Colon (tissue), 2 donors: ENCODE measurements around the gene SPEN.
"Not testable (repeated sequence)": the region's sequence is repeated elsewhere in the genome, so short reads cannot be mapped to it uniquely, and the experiment has no call there.

Source experiments
- FAIRE-seq: peaks from 2 replicates; lab custom pipeline; 2012; peaks lifted over from hg19 to GRCh38; lab: Jason Lieb, UNC
- donor health status: control.
- donor health status: control.

SPEN gene, protein sequence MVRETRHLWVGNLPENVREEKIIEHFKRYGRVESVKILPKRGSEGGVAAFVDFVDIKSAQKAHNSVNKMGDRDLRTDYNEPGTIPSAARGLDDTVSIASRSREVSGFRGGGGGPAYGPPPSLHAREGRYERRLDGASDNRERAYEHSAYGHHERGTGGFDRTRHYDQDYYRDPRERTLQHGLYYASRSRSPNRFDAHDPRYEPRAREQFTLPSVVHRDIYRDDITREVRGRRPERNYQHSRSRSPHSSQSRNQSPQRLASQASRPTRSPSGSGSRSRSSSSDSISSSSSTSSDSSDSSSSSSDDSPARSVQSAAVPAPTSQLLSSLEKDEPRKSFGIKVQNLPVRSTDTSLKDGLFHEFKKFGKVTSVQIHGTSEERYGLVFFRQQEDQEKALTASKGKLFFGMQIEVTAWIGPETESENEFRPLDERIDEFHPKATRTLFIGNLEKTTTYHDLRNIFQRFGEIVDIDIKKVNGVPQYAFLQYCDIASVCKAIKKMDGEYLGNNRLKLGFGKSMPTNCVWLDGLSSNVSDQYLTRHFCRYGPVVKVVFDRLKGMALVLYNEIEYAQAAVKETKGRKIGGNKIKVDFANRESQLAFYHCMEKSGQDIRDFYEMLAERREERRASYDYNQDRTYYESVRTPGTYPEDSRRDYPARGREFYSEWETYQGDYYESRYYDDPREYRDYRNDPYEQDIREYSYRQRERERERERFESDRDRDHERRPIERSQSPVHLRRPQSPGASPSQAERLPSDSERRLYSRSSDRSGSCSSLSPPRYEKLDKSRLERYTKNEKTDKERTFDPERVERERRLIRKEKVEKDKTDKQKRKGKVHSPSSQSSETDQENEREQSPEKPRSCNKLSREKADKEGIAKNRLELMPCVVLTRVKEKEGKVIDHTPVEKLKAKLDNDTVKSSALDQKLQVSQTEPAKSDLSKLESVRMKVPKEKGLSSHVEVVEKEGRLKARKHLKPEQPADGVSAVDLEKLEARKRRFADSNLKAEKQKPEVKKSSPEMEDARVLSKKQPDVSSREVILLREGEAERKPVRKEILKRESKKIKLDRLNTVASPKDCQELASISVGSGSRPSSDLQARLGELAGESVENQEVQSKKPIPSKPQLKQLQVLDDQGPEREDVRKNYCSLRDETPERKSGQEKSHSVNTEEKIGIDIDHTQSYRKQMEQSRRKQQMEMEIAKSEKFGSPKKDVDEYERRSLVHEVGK (N-terminal part only)

DNA sequence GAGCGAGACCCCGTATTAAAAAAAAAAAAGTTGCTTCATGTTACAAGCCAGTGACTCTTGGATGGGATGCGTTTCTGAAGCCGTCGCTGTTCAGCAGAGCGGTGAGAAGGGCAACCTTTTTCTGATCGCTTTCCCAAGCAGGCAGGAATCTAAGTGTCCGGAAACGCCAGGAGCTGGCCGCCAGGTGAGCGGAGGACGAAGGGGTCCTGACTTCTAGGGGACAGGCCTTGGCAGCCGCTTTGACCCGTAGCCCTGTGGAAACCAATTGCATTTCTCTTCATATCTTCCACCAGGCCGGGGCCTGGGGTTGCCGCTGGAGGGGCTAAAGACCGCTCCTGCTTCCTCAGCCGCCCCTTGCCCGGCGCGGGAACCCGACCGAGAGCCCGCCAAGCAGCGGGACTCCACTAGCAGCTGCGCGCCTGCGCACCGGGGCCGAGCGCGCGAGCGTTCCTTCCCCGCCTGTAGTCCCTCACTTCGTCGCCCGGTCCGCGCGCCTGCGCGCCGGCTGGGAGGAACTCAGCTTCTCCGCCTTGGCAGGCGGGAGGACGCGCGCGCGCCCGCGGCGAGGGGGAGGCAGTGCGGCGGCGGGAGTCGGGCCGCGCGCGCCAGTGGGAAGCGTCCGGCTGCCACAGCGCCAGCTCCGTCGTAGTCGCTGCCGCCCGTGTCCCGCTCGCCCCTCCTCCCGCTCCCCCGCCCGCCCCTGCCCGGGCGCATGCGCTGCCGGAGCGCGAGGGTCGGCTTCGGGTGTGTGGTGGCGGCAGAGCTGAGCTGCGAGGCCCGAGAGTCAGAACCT is at the start of gene SPEN:
Gene SPEN (plus strand): TSS at position 608 of the 793 bp plus-strand sequence. CDS start 361 bp downstream, outside the sequence.
- FAIRE-seq = no peak

DNA sequence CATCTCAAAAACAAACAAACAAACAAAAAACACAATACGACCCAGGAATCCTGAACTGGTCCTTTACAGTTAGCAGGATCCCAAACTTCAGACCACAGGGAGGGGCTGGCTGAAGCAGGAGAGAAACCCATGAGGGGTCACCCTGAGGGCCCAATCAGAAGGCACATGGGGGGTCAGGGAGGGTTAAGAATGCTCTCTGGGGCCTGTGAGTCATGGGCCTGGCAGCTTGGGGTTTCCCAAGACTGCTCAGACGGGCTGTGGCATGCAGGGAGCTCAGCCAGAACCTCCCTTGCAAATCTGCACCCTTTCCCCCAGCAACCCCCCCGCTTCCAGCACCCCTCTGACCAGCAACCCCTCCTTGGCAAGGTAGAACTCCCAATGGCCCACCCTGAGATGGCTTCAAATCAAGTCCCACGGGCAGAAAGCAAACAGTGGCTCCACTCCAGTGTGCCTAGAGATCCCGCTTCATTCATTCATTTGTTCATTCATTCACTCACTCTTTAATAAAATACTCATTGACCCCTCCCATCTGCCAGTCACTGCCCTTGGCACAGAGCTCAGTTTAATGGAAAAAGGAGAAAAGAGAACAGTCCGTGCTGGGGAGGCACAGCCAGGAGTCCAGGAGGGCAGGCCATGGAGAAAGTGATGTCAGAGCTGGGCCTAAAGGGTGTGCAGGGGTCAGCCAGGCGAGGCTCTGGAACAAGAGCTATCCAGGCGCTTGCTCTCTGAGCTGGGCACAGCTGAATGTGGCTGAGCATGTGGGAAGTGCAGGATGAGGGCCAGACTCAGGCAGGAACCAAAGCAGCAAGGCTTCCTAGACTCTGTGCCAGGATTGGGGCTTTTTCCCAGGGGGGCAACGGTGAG is 48.3 kb upstream of the SPEN start:
- no peak for FAIRE-seq

DNA sequence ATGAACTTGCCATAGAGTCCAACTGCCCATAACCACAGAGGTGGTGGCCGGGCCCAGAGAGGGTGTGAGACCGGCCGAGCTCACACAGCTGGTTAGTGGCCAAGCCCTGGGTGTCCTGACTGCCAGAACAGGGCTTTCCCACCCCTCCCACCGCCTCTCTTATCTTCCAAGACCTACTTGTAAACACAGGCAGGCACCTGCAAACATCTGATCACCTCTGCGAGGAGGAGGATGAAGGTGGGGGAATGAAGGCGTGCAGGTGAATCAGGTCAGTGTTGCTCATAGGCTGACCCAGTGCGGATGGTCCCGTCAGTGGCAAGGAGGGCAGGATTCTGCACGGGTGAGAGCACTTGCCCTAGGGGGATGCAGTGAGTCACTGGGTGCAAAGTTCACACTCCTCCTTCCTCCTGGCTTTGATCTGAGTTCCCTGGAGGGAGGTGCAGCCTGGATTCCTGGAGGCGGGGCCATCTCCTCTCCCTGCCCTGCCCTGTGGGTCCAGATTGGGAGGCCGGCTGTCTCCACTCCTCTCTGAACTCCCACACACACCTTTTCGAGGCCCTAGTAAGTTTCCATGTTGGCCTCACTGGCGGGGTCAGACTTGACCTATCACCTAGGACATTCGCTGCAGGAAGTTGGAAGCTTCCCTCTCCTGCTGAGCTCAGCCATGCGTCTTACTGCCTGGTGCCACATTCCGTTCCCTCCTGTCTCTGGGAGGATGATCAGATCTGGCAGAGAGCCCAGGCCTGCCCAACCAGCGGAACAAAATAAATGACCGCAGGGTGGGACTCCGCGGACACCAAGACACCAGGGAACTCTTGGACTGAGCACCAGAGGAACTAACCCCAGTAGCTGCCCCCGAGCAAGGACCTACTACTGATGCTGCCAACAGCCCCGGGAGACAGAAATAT is 47.3 kb upstream of the SPEN start:
- FAIRE-seq = no peak

DNA sequence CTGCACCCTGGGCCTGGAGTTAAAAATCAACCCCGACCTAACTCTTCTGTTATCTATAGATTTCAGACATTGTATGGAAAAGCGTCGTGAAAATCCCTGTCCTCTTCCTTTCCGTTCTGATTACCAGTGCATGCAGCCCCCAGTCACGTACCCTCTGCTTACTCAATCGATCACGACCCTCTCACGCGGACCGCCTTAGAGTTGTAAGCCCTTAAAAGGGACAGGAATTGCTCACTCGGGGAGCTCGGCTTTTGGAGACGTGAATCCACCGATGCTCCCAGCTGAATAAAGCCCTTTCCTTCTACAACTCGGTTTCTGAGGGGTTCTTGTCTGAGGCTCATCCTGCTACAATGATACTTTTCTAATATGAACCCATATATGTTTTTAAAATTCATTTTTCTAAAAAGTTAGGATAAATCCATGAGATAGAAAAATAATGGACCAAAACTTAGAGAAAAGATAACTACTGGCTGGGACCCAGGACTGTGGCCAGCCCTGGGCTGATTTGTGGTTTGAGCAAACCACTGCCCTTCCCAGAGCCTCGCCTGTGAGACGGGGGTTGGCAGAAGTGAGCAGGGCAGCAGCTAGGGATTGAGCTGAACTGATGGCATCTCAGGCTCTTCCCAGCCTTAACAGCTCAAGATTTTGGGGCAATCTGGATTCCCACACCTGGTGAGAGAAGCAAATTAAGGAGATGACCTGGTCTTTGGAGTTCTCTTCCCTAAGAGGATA is 45.1 kb upstream of the SPEN start:
- no peak for FAIRE-seq

DNA sequence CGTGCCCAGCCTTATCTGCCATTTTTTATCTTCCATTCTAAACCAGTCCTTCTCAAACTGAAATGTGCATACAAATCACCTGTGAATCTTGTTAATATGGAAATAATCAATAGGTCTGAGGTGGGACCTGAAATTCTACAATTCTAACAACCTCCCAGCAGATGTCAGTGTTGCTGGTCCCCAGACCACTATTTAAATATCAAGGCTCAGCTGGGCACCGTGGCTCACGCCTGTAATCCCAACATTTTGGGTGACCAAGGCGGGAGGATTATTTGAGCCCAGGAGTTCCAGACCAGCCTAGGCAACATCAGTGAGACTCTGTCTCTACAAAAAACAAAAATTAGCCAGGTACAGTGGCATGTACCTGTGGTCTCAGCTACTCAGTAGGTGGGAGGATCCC is 44.1 kb upstream of the SPEN start:
- FAIRE-seq = no peak

DNA sequence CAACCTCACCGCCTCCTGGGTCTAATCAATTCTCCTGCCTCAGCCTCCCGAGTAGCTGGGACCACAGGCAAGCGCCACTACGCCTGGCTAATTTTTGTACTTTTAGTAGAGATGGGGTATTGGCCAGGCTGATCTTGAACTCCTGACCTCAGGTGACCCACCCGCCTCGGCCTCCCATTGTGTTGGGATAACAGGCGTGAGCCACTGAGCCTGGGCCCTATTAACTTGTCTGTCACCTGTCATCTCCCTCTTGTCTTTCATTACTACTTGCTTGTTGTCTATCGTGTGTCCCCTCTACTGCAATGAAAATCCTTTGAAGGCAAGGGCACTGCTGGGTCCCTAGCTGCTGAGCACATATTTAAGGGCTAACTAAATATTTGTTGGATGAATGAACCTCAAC is 43.4 kb upstream of the SPEN start:
- no peak for FAIRE-seq

DNA sequence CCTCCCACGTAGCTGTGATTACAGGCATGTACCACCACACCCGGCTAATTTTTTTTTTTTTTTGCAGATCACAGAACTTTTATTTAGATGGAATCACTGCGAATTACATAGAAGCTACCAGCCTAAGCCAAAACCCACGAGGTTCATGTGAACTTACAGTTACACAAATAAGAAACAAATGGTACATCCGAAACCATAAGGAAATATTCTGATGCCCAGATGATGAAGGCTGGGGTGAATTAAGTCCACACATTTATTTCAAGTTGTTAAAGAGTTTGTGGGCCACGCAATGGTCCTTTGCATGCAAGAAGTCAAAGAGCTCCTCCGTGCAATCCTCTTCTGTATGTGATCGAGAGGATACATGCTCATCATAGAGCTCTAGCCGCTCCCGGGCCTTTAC is 40.4 kb upstream of the SPEN start:
- FAIRE-seq = no peak

DNA sequence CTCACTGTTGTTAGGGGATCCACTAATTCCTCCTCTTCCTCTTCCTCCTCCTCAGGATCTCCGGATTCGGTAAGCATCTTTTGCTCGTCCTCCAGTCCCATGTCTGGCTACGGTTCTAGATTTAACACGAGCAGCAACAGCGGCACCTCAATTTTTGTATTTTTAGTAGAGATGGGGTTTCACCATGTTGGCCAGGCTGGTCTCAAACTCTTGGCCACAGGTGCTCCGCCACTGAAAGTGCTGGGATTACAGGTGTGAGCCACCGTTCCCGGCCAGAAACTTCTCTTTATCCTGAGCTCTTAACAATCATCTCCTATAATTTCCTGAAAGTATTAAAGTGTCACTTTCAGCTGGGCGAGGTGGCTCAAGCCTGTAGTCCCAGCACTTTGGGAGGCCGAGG is 40.0 kb upstream of the SPEN start, which contains the start of gene UQCRHL:
Gene UQCRHL (minus strand): TSS at position 101 of the 400 bp plus-strand sequence. CDS start 0 bp downstream, at position 101.
- FAIRE-seq = not testable (repeated sequence)

DNA sequence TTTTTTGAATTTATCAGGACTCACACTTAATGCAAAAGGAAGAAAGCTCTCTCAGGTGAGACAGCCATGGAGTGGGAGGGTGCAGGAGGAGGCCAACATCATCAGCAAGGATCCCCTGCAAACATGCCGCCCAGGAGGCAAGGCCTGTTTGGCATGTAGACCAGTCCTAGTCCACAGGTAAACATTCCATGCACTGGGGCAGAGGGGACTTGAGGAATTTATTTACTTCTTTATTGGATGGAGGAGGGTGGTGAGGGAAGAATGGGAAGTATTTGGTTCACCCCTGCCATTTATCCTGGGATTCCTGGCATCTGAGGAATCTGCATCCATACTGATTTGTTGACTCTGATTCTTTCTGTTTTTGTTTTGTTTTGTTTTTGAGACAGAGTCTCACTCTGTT is 38.6 kb upstream of the SPEN start:
- FAIRE-seq = no peak

DNA sequence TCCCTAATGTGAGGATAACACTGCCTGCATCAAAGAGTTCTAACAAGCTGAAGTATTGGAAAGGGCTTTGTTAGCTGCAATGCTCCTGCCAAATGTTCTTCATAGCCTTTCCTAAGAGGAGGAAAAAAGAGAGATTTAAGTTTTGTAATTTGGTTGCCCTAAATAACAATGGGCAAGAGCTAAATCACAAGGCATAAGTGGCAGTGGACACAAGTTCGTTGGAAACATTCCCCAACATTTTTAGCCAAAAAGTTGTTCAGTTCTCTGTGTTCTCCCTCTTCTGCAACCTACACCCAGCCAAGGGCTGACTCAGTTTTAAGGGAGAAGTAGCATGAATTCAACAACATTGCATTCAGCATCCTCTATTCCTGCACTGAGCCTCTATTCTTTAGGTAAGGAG is 37.4 kb upstream of the SPEN start:
- no peak for FAIRE-seq

DNA sequence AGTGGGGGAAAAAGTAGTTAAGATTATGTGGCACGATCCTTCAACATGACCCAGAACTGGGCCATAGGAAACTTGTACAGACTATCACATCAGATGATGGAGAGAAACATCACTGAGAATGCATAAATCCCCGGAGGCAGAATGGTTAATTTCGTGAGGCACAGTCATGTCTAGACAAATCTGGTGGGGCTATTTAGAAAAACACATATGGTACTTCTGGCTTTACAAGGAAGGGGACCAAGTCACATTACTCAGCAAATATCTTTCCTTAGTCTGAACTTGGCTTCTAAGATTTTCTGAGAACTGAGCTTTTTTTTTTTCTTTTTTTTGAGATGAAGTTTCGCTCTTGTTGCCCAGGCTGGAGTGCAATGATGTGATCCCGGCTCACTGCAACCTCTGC is 30.8 kb upstream of the SPEN start:
- FAIRE-seq = no peak

DNA sequence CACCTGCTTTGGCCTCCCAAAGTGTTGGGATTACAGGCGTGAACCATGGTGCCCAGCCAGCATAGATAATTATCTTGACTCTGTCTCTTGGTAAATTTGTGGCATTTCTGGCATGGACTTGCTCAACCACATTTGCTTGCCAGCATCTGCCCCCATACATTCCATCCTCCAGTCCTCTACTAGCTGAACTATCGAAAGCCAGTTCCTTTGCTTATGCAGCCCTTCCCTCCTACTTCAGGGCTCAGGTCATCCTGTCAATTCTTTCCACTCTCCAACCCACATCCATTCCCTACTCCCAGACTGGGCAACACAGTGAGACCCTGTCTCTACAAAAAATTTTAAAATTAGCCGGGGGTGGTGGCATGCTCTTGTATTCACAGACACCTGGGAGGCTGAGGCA is 27.0 kb upstream of the SPEN start:
- no peak for FAIRE-seq

DNA sequence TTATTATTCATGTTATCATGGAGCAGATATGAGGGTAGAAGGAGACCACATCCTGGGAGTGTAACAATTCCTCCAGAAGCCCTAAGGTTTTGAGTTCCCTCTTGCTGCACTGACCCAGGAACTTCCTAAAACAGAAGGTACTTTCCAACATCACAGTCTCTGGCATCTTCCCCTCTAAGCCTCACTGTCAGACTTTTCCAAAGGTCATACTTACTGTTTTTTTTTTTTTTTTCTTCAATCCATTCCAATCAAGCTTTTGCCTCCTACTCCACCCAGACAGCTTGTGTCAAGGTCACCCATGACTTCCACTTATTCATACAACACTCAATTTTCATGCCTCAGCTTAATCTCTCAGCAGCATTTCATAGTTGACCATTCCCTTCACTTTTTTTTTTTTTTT is 21.7 kb upstream of the SPEN start:
- FAIRE-seq = no peak

DNA sequence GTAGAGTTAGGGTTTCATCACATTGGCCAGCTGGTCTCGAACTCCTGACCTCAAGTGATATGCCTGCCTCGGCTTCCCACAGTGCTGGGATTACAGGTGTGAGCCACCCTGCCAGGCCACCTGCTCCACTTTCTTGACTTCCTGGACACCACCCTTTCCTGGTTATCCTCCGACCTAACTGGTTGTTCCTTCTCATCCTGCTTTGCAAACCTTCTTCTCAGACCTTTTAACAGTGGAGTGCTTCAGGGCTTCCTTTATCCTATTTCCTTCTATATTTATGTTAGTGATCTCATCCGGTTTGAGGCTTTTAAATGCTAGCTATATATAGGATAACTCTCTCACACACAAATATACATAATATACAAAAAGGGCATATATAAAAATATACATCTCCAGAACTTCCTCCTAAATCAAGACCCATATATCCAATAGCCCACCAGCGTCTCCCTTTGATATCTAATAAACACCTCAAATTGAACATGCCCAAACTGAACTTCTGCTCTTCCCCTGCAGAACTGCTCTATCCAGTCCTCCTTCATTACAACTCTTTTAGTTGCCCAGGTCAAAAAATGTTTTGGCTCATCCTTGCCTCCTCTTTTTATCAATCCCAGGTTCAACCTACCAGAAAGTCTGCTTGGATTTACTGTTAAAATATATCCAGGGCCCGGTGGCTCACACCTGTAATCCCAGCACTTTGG is 20.5 kb upstream of the SPEN start:
- no peak for FAIRE-seq

DNA sequence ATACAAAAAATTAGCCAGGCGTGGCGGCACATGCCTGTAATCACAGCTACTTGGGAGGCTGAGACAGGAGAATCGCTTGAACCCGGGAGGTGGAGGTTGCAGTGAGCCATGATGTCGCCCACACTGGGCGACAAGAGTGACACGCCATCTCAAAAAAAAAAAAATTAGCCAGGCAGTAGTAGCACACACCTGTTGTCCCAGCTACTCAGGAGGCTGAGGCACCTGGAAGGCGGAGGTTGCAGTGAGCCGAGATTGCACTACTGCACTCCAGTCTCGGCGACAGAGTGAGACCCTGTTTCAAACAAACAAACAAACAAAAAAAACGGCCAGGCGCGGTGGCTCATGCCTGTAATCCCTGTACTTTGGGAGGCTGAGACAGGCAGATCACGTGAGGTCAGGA is 19.9 kb upstream of the SPEN start:
- FAIRE-seq = not testable (repeated sequence)

DNA sequence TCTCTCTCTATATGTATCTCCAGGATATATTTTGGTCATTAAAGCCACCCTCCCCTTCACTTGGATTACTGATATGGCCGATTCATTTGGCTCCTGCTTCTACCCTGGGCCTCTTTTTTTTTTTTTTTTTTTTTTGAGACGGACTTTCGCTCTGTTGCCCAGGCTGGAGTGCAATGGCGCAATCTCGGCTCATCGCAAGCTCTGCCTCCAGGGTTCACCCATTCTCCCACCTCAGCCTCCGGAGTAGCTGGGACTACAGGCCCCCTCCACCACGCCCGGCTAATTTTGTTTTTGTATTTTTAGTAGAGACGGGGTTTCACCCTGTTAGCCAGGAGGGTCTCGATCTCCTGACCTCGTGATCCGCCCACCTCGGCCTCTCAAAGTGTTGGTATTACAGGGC is 18.6 kb upstream of the SPEN start:
- not testable (repeated sequence) for FAIRE-seq

DNA sequence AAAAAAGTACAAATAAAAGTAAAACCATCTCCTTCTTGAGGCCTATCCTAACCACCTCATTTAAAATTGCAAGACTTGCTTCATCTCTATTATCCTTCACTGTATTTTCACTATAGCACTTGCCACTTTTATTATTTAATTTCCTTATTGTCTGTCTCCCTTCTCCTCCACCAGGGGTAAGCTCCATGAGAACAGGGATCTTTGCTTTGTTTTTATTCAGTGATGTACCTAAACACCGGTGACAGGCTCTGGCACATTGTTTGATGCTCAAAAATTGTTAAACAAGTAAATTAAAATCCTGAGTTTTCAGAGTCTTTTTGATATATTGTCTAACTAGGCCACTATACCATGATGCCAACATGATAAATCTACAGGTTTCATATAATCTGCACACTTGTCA is 17.2 kb upstream of the SPEN start:
- FAIRE-seq = no peak

DNA sequence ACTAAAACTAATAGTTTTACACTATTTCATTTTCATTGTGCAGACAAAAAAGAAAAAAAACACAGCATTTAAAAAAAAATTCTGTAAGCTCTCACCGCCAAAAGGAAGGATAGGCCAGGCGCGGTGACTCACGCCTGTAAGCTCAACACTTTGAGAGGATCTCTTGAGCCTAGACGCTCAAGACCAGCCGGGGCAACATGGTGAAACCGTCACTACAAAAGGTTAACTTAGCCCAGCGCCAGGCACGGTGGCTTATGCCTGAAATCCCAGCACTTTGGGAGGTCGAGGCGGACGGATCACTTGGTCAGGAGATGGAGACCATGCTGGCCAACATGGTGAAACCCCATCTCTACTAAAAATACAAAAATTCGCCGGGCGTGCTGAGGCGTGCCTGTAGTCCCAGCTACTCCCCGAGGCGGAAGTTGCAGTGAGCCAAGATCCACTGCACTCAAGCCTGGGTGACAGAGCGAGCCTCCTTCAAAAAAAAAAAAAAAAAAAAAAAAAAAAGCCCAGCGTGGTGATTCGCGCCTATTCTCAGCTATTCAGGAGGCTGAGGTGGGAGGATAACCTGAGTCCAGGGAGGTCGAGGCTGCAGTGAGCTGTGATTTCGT is 14.3 kb upstream of the SPEN start:
- FAIRE-seq = no peak
